ENCODE measurements around the gene PTPN4.

GRCh38 chr2:119790466-119790865, 30.7 kb downstream of the PTPN4 start:
- no peak for TF ChIP-seq POLR2A (IDR thresholded peaks at IDR 0.05)
- no peak for TF ChIP-seq CTCF (IDR thresholded peaks at IDR 0.05)

Measured in testis (tissue), 2 donors.